Fibroblast of the conjunctiva (primary cell): ENCODE measurements around the gene KCNMA1.
A peak's percentile ranks its signal among the peaks of the same experiment; 100 is the strongest.

ENCODE experiments used
- DNase-seq: peaks from one replicate; pipeline ENCODE4 v3.0.0-alpha.2; 2010; ENCODE audit warnings: low read depth

Gene KCNMA1

GRCh38 chr10:77506517-77507200 is 130.9 kb downstream of the KCNMA1 start:
- DNase-seq: no peak

- DNase-seq: peak; percentile 67
Measured at GRCh38 chr10:77505431-77506334, 131.9 kb downstream of the KCNMA1 start.

- DNase-seq: no peak
Measured at GRCh38 chr10:77504873-77505257, 132.7 kb downstream of the KCNMA1 start.

GRCh38 chr10:77504196-77504872 is 133.3 kb downstream of the KCNMA1 start:
- DNase-seq: peak; percentile 72

- no peak for DNase-seq
Measured at GRCh38 chr10:77501846-77502261, 135.8 kb downstream of the KCNMA1 start.

- peak; percentile 90 for DNase-seq
Measured at GRCh38 chr10:77501152-77501845, 136.3 kb downstream of the KCNMA1 start.

GRCh38 chr10:77500754-77501151 is 136.9 kb downstream of the KCNMA1 start:
- DNase-seq: no peak

- no peak for DNase-seq
Measured at GRCh38 chr10:77498829-77499228, 138.8 kb downstream of the KCNMA1 start.

- no peak for DNase-seq
Measured at GRCh38 chr10:77498210-77498609, 139.4 kb downstream of the KCNMA1 start.

- DNase-seq: no peak
Measured at GRCh38 chr10:77497748-77498147, 139.9 kb downstream of the KCNMA1 start.

- no peak for DNase-seq
Measured at GRCh38 chr10:77496941-77497420, 140.6 kb downstream of the KCNMA1 start.

- no peak for DNase-seq
Measured at GRCh38 chr10:77494756-77495541, 142.7 kb downstream of the KCNMA1 start.

- no peak for DNase-seq
Measured at GRCh38 chr10:77494327-77494726, 143.3 kb downstream of the KCNMA1 start.

GRCh38 chr10:77493851-77494261 is 143.8 kb downstream of the KCNMA1 start:
- no peak for DNase-seq

- DNase-seq: no peak
Measured at GRCh38 chr10:77493239-77493806, 144.3 kb downstream of the KCNMA1 start.

- DNase-seq: no peak
Measured at GRCh38 chr10:77492368-77492994, 145.1 kb downstream of the KCNMA1 start.

GRCh38 chr10:77490534-77491314 is 146.9 kb downstream of the KCNMA1 start:
- DNase-seq: no peak

- DNase-seq: no peak
Measured at GRCh38 chr10:77486517-77486916, 151.1 kb downstream of the KCNMA1 start.

GRCh38 chr10:77485847-77486246 is 151.8 kb downstream of the KCNMA1 start:
- no peak for DNase-seq
